GM12801 (cell line): ENCODE data around the gene NECTIN1.

Experiments used
- TF ChIP-seq, protein P1 (sequence below): IDR thresholded peaks from one replicate; pipeline ENCODE4 v1.5.1; 2011; ENCODE audit warnings: control low read depth; ENCODE audit not compliant: insufficient read length; ENCODE audit errors: extremely low read depth

Gene NECTIN1

DNA sequence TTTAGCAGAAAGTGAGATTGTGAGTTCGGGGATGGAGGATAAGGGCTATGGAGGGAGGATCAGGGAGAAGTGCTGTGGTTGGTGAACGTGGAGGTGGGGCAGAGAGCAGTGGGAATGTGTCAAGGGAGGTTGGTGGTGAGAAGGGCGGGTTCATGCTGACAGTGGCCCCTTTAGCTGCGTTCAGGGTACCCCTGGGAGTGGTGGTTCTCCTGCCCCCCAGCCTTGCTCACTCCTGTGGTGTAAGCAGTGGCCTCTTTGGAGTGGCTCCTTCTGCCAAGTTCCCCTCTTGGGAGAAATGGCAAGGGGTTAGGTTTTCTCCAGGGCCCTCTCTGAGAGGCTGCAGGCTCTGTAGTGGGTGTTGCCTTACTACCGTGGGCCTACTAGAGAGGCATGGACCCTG lies 16.1 kb upstream of the NECTIN1 start:
- TF ChIP-seq, protein P1, sequence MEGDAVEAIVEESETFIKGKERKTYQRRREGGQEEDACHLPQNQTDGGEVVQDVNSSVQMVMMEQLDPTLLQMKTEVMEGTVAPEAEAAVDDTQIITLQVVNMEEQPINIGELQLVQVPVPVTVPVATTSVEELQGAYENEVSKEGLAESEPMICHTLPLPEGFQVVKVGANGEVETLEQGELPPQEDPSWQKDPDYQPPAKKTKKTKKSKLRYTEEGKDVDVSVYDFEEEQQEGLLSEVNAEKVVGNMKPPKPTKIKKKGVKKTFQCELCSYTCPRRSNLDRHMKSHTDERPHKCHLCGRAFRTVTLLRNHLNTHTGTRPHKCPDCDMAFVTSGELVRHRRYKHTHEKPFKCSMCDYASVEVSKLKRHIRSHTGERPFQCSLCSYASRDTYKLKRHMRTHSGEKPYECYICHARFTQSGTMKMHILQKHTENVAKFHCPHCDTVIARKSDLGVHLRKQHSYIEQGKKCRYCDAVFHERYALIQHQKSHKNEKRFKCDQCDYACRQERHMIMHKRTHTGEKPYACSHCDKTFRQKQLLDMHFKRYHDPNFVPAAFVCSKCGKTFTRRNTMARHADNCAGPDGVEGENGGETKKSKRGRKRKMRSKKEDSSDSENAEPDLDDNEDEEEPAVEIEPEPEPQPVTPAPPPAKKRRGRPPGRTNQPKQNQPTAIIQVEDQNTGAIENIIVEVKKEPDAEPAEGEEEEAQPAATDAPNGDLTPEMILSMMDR: no peak

DNA sequence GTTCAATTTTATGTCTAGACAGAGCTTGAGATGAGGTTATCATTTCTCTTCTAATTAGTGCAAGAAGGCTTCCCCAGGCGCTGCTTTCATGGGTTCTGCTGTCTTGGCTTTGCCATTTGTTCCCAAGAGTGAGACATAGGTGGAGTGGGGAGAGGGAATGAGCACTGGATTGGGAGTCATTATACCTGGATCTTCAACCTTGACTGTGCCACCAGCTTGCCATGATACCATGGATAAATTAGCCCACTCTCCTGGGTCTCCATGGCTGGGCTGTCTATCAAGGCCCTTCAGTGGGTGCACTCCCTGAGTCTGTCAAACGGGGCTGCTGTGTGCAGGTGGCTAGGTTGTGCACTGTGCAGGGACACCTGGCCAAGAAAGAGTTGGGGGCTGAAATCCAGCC lies 15.6 kb upstream of the NECTIN1 start:
- TF ChIP-seq, protein P1: no peak

DNA sequence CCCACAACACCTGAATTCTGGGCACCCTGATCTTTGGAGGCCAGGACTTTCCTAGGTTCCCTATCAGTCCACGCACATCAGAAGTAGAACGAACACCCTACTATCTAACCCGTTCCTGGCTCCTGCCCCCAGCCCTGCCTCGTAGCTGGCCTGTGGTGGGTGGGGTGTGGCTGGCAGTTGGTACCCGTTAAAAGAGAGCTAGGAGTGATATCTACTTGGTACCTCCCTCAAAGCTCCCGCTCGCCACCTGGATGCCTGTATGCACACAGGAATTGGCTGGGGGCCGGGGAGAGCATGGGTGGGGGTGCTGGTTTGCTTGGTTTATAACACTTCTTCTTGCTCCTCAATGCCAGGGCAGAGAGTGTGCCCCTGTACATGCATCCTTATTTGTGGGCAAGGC lies 14.0 kb upstream of the NECTIN1 start:
- TF ChIP-seq, protein P1: no peak

DNA sequence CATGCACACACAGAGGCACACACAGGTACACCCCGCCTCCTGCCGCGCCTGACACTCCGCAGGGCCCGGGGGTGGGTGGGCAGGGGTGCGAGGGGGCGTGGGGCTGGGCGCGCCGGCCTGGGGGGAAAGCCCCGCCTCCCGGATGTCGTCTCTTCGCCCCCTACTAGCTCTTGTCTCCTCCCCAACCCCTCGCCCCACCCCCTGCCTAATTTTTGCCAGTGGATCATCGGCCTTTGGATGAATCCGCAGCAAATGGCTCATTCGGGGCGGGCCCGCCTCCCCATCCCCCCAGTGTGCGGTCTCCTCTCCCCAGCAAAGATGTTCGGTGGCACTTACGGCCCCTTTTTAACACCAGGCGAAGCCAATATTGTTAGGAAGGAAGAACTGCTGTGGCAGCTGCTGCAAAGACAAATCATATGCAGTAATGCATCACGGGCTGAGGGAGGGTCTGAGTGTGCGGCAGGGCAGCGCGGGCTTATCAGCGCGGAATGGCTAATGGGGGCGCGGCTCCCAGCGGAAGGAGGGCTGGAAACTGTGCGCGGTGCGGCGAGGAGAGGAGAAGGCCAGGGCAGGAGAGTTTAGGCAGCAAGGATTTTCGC lies 13.4 kb upstream of the NECTIN1 start:
- TF ChIP-seq, protein P1: no peak

DNA sequence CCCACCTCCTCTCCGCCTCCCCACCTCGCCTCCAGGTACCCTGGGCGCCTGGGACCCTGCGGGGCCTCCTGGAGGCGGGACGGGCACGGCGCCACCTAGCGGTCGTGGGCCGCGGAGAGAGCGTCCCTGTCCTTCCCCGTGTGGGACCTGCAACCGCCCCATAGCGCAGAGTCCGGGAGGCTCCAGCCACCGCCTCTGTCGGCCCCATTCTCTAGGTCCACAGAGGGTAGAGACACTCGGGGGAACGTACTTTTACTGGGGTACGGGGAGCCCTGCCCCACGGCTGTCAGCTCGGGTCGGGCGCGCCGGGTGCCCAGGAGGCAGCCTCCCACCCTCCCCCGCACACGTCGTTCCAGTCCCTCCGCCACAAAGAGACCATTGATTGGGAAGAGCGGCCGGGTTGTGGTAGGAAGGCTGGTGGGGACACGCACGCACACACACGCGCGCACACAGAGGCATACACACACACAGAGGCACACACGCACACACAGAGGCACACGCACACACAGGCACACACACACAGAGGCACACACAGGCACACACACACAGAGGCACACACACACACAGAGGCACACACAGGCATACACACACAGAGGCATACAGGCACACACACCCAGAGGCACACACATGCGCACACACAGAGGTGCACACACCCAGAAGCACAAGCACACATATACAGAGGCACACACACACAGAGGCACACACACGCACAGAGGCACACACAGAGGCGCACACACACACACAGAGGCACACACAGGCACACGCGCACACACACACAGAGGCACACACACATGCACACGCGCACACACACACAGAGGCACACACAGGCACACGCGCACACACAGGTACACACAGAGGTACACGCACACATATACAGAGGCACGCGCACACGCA lies 12.6 kb upstream of the NECTIN1 start:
- TF ChIP-seq, protein P1: no peak

DNA sequence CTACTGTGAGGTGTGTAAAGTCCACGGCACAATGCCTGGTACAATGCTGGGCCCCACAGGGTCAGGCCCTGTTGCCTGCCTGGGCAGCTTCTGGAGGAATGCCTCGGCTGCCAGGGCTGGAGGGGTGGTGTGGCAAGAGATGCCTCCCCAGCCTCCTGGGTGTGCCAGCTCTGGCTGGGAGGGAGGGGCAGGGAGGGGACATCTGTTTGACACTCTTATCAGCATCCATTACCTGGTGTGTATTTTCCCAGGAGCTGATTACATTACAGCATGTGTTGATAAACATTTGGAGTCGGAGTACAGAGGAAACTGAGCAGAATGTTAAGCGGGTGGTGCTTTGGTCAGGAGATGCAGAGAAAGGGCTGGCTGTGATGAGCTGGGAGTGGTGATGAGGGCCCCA lies 11.0 kb upstream of the NECTIN1 start:
- TF ChIP-seq, protein P1: no peak

DNA sequence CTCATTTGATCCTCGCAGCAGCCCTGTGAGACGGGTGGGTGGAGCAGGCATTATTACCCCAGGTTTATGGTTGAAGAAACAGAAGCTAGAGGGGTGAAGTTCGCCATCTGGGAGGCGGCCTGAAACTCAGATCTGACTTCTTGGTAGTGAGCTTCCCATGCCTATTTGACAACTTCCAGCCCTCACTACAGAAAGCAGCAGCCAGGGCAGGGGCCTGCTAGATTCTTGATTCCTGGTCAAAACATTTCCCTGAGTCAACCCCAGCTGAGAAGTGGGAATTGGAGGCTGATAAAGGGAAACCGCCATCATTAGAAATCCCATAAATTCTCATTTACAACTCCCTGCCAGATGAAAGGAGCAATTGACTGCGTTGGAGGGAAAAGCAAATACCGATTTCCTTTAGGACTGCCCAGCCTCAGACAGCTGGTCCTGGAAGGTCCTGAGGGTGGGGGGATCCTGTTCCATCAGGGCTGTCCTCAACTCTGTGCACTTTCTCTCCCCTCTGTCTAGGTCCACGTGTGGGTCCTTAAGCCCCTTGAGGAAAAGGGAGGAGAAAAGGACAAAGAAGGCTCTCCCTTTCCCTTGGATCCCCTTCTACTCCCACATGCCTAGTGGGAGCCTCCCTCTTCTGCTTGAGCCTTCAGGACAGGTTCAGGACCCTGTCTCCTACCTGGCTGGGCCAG lies 10.2 kb upstream of the NECTIN1 start:
- TF ChIP-seq, protein P1: no peak
